Upper lobe of left lung (tissue), 4 donors: ENCODE data around the gene SFMBT2.

ENCODE experiments used
- CTCF ChIP-seq, 6 experiments: fragments of 450-650 bp in 4 of 6; fragments of 200-600 bp in 2 of 6; sonication (generic) in 2 of 6; IDR thresholded peaks; one replicate each; pipeline ENCODE4 v1.5.1; 2016 to 2019; ENCODE audit warnings: antibody characterized with exemption in 6 of 6
- POLR2A ChIP-seq, 4 donors: fragments of 450-650 bp; IDR thresholded peaks; one replicate each; pipeline ENCODE4 v1.5.1; 2016 to 2017; ENCODE audit warnings: antibody characterized with exemption in 4 of 4, mild to moderate bottlenecking in 2 of 4
- POLR2AphosphoS5 ChIP-seq, 2 donors: sonication (generic); formaldehyde crosslinking; IDR thresholded peaks; one replicate each; pipeline ENCODE4 v1.5.1; 2017; ENCODE audit warnings: antibody characterized with exemption in 2 of 2

- no peak for TF ChIP-seq POLR2AphosphoS5 (IDR thresholded peaks at IDR 0.05)
- TF ChIP-seq CTCF (IDR thresholded peaks at IDR 0.05), result no peak
- no peak for TF ChIP-seq POLR2A (IDR thresholded peaks at IDR 0.05)
Measured at GRCh38 chr10:7409732-7410168, 1.1 kb downstream of the SFMBT2 start.
